Brain microvascular endothelial cell (primary cell): ENCODE results near the gene TMPRSS6.

Experiments
- DNase-seq: peaks from one replicate; pipeline ENCODE4 v3.0.0-alpha.2; 2020
- H3K27ac ChIP-seq: fragments of 250-450 bp; sonication (Bioruptor Pico); 2 replicates; pipeline ENCODE4 v1.5.1; 2020; ENCODE audit warnings: mild to moderate bottlenecking, moderate library complexity
- H3K27me3 ChIP-seq: fragments of 250-450 bp; sonication (Bioruptor Pico); replicated peaks from 2 replicates; pipeline ENCODE4 v1.5.1; 2020; ENCODE audit warnings: mild to moderate bottlenecking
- H3K36me3 ChIP-seq: fragments of 250-450 bp; sonication (Bioruptor Pico); replicated peaks from 2 replicates; pipeline ENCODE4 v1.5.1; 2020; ENCODE audit warnings: mild to moderate bottlenecking
- H3K4me3 ChIP-seq: 2 replicates; pipeline ENCODE4 v1.5.1; 2011; ENCODE audit warnings: low read depth, mild to moderate bottlenecking, control low read depth, low read length, moderate library complexity
- in situ Hi-C: cut with HindIII; loops from 2 replicates; pipeline ENCODE4 v1.10.0; 2017; ENCODE audit warnings: low sequenced_read_pairs, low pct_ligation_motif_present
- TF ChIP-seq, protein P1 (sequence below): IDR thresholded peaks from 2 replicates; pipeline ENCODE4 v1.5.1; 2011; ENCODE audit warnings: low read depth, mild to moderate bottlenecking, moderate library complexity, low read length, control low read depth, inconsistent platforms; ENCODE audit errors: missing control alignments

TMPRSS6 gene

GRCh38 chr22:37138849-37139561, 29.5 kb upstream of the TMPRSS6 start:
- H3K27me3 ChIP-seq, result no peaks in the 10 kb centered on the region
- H3K27ac ChIP-seq, result no peak overlapping the region
- DNase-seq, result no peak
- no peaks in the 10 kb centered on the region for H3K36me3 ChIP-seq
- TF ChIP-seq, protein P1, sequence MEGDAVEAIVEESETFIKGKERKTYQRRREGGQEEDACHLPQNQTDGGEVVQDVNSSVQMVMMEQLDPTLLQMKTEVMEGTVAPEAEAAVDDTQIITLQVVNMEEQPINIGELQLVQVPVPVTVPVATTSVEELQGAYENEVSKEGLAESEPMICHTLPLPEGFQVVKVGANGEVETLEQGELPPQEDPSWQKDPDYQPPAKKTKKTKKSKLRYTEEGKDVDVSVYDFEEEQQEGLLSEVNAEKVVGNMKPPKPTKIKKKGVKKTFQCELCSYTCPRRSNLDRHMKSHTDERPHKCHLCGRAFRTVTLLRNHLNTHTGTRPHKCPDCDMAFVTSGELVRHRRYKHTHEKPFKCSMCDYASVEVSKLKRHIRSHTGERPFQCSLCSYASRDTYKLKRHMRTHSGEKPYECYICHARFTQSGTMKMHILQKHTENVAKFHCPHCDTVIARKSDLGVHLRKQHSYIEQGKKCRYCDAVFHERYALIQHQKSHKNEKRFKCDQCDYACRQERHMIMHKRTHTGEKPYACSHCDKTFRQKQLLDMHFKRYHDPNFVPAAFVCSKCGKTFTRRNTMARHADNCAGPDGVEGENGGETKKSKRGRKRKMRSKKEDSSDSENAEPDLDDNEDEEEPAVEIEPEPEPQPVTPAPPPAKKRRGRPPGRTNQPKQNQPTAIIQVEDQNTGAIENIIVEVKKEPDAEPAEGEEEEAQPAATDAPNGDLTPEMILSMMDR, result no peak
- H3K4me3 ChIP-seq, result no peak overlapping the region
- in situ Hi-C loops, result no loop called here

GRCh38 chr22:37137903-37138665, 28.6 kb upstream of the TMPRSS6 start:
- no peak for DNase-seq
- no peaks in the 10 kb centered on the region for H3K36me3 ChIP-seq
- no peaks in the 10 kb centered on the region for H3K27me3 ChIP-seq
- no peak overlapping the region for H3K4me3 ChIP-seq
- no peak overlapping the region for H3K27ac ChIP-seq
- in situ Hi-C loops, result no loop called here
- TF ChIP-seq, protein P1, result no peak

- Histone ChIP-seq H3K27me3 (no peaks in the 10 kb centered on the region), H3K4me3 (no peak overlapping the region), H3K27ac (no peak overlapping the region), H3K36me3 (no peaks in the 10 kb centered on the region)
- TF ChIP-seq, protein P1, result no peak
- in situ Hi-C loops, result no loop called here
- DNase-seq, result no peak
Measured at GRCh38 chr22:37137131-37137530, 27.6 kb upstream of the TMPRSS6 start.

DNA sequence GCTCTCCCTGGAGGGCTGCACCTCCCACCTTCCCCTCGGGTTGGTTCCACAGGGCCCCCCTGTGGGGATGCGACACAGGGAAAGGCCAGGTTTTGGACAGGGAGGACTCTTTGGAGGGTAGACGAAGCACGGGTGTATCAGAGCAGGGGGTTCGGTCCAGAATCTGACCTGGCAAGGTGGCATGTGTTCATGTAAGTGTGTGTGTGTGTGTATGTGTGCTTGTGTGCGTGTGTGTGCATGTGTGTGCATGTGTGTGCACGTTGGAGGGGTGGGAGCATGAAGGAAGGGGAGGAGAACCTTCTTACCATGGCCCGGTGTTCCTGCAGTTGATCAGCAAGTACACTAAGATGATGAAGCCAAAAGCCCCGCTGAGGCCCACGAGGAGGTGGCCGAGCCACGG, 25.5 kb upstream of the TMPRSS6 start:
- Histone ChIP-seq H3K4me3 (no peak overlapping the region), H3K27me3 (no peaks in the 10 kb centered on the region), H3K27ac (no peak overlapping the region), H3K36me3 (no peaks in the 10 kb centered on the region)
- in situ Hi-C loops, result no loop called here
- TF ChIP-seq, protein P1, result no peak
- DNase-seq, result no peak

GRCh38 chr22:37133304-37134018, 23.9 kb upstream of the TMPRSS6 start:
- DNase-seq, result no peak
- Histone ChIP-seq H3K27me3 (no peaks in the 10 kb centered on the region), H3K4me3 (no peak overlapping the region), H3K36me3 (no peaks in the 10 kb centered on the region), H3K27ac (no peak overlapping the region)
- in situ Hi-C loops, result no loop called here
- TF ChIP-seq, protein P1, result no peak
